Adrenal gland (tissue), 12 donors: ENCODE measurements around the gene TIMELESS. TPM values are rescaled to one million over a fixed set of nuclear protein-coding genes. Genes with fewer than 3 reads are reported as not detected.

ENCODE experiments used
- DNase-seq, 7 donors: peaks; one replicate each; pipeline ENCODE4 v3.0.0-alpha.2; 2019 to 2020
- H3K27ac ChIP-seq, 5 donors: fragments of 200-600 bp; sonication (generic) in 4 of 5; 1 replicate in 3 of 5; 2 replicates in 2 of 5; pipeline versions ENCODE4 v1.5.1 to v1.8.0; 2016 to 2020; ENCODE audit warnings: mild to moderate bottlenecking in 1 of 5
- H3K27me3 ChIP-seq: fragments of 200-600 bp; 2 replicates; pipeline ENCODE4 v1.8.0; 2021
- H3K36me3 ChIP-seq, 2 donors: fragments of 200-600 bp; replicated peaks in 1 of 2; 1 replicate in 1 of 2; 2 replicates in 1 of 2; pipeline versions ENCODE4 v1.5.1 to v1.8.0; 2018 to 2022
- H3K4me1 ChIP-seq, 2 donors: fragments of 200-600 bp; replicated peaks in 1 of 2; 1 replicate in 1 of 2; 2 replicates in 1 of 2; pipeline versions ENCODE4 v1.5.1 to v1.8.0; 2018 to 2021
- H3K4me3 ChIP-seq, 4 donors: fragments of 200-600 bp; sonication (generic) in 3 of 4; one replicate each; pipeline ENCODE4 v1.5.1; 2016 to 2018
- H3K9me3 ChIP-seq, 3 donors: fragments of 200-600 bp; sonication (generic) in 1 of 3; replicated peaks in 1 of 3; 1 replicate in 2 of 3; 2 replicates in 1 of 3; pipeline versions ENCODE4 v1.5.1 to v1.8.0; 2016 to 2021
- CTCF ChIP-seq, 6 experiments: fragments of 450-650 bp in 4 of 6; fragments of 200-600 bp in 2 of 6; sonication (generic) in 1 of 6; IDR thresholded peaks; 1 replicate in 5 of 6; 2 replicates in 1 of 6; pipeline versions ENCODE4 v1.5.1 to v1.8.0; 2016 to 2021; ENCODE audit warnings: antibody characterized with exemption in 6 of 6, mild to moderate bottlenecking in 2 of 6, moderate library complexity in 1 of 6
- POLR2A ChIP-seq, 2 donors: fragments of 450-650 bp; IDR thresholded peaks; one replicate each; pipeline ENCODE4 v1.6.1; 2017; ENCODE audit warnings: antibody characterized with exemption in 2 of 2, mild to moderate bottlenecking in 2 of 2, moderate library complexity in 1 of 2
- WGBS, 4 donors: extraction: QIAGEN DNeasy Blood & Tissue Kit in 2 of 4; methylation state at CpG; one replicate each; pipeline versions ENCODE4 v1.1.5 to v1.1.7; 2013 to 2017; 5-methylcytosine and 5-hydroxymethylcytosine counted together
- intact Hi-C, 2 donors: fragments of 100-400 bp; cut with DNase I; formaldehyde crosslinking; loops; one replicate each; pipeline versions ENCODE4 v1.14.1 to v1.15.0; 2022 to 2023
- polyA plus RNA-seq, 3 donors: library from polyadenylated mRNA; stranded (reverse); fragments of 200-250 nt in 2 of 3; fragments of 350-450 nt in 1 of 3; fragmentation: Illumina TruSeq in 1 of 3; extraction: RNeasy Lipid Tissue Mini Kit (QIAGEN cat#74804) in 1 of 3; gene quantifications; one replicate each; pipeline ENCODE4 v1.2.3, GENCODE V29; 2013 to 2014
- total RNA-seq, 9 donors: library from RNA; depleted of rRNA in 4 of 9; stranded (reverse); fragments of >200 nt in 4 of 9; fragments of 120-200 nt in 1 of 9; fragmentation: NEBNext Ultra II Directional in 1 of 9; extraction: Animal tissue kit (Norgen Biotek cat#: 25700) in 1 of 9; gene quantifications; one replicate each; pipeline versions ENCODE4 v1.1.0 to v1.2.4, GENCODE V29; 2013 to 2023
- donor health status: healthy with polysubstance abuse.
- donor health status: Bipolar disorder and iron deficiency.
- donor health status: DM: yes; HTN: yes; CAD: no.
- donor health status: DM: no; HTN: no; CAD: no.
- donor health status: DM: no; HTN: no; CAD: no.
- donor health status: DM: yes; HTN: yes; CAD: no.

Gene TIMELESS
- total and polyA plus RNA-seq, 12 donors, result 4.6 to 9.3 (median 6.5) TPM

- WGBS, 4 donors, result 90 to 97% (median 93%) methylated on average over 6 of the region's 6 CpGs
- Histone ChIP-seq H3K27me3 (no peaks in the 10 kb centered on the region), H3K4me3 (no peak overlapping the region), H3K27ac (no peak overlapping the region), H3K9me3 (no peaks in the 10 kb centered on the region), H3K36me3 (peaks cover 0 to 4% of the 10 kb centered on the region in 2 donors), H3K4me1 (no peaks in the 10 kb centered on the region)
- DNase-seq, result no peak
- intact Hi-C loops, result no loop called here
- TF ChIP-seq POLR2A (IDR thresholded peaks at IDR 0.05) (no peak), CTCF (IDR thresholded peaks at IDR 0.05) (no peak)
These were observed 14.4 kb downstream of the TIMELESS start for GRCh38 chr12:56434828-56435227.

GRCh38 chr12:56431850-56432249, 17.4 kb downstream of the TIMELESS start:
- no peak overlapping the region for H3K27ac ChIP-seq
- WGBS, 4 donors, result 93 to 97% (median 96%) methylated on average over 3 of the region's 3 CpGs
- H3K4me1 ChIP-seq, result no peaks in the 10 kb centered on the region
- H3K27me3 ChIP-seq, result no peaks in the 10 kb centered on the region
- TF ChIP-seq CTCF (IDR thresholded peaks at IDR 0.05) (no peak), POLR2A (IDR thresholded peaks at IDR 0.05) (no peak)
- intact Hi-C loops, result no loop called here
- H3K36me3 ChIP-seq, result peaks cover 0 to 4% of the 10 kb centered on the region in 2 donors
- DNase-seq, result no peak
- H3K4me3 ChIP-seq, result no peak overlapping the region
- no peaks in the 10 kb centered on the region for H3K9me3 ChIP-seq

GRCh38 chr12:56431288-56431687, 17.9 kb downstream of the TIMELESS start:
- Histone ChIP-seq H3K36me3 (peaks cover 0 to 4% of the 10 kb centered on the region in 2 donors), H3K9me3 (no peaks in the 10 kb centered on the region), H3K27ac (no peak overlapping the region), H3K4me3 (no peak overlapping the region), H3K27me3 (no peaks in the 10 kb centered on the region), H3K4me1 (no peaks in the 10 kb centered on the region)
- intact Hi-C loops, result no loop called here
- 96 to 99% (median 97%) methylated on average over 11 of the region's 11 CpGs for WGBS, 4 donors
- DNase-seq, result no peak
- no peak for TF ChIP-seq CTCF (IDR thresholded peaks at IDR 0.05)

- Histone ChIP-seq H3K9me3 (no peaks in the 10 kb centered on the region), H3K36me3 (peaks cover 0 to 7% of the 10 kb centered on the region in 2 donors), H3K27me3 (no peaks in the 10 kb centered on the region), H3K27ac (no peak overlapping the region), H3K4me1 (no peaks in the 10 kb centered on the region), H3K4me3 (no peak overlapping the region)
- TF ChIP-seq CTCF (IDR thresholded peaks at IDR 0.05), result no peak
- TF ChIP-seq POLR2A (IDR thresholded peaks at IDR 0.05), result no peak
- intact Hi-C loops, result no loop called here
- 62 to 64% (median 62%) methylated on average over 3 of the region's 3 CpGs for WGBS, 4 donors
- DNase-seq, result no peak
These were observed 23.2 kb downstream of the TIMELESS start for GRCh38 chr12:56425940-56426438.
